Nucleus accumbens (tissue), 56 donors: ENCODE results near the gene DSCAML1.
A peak's percentile ranks its signal among the peaks of the same experiment; 100 is the strongest.

Experiments used
- DNase-seq, 56 donors: peaks; one replicate each; lab custom pipeline; 2025; lab: John Stamatoyannopoulos, UW

The DSCAML1 gene

GRCh38 chr11:117646411-117646810 is 150.6 kb downstream of the DSCAML1 start:
- DNase-seq: no peak

- DNase-seq: no peak
Measured at GRCh38 chr11:117644403-117645155, 152.4 kb downstream of the DSCAML1 start.

GRCh38 chr11:117643606-117644300 is 153.3 kb downstream of the DSCAML1 start:
- peak in 3 of 56 donors; percentile 23 to 51 (median 41) for DNase-seq

GRCh38 chr11:117642835-117643234 is 154.2 kb downstream of the DSCAML1 start:
- DNase-seq: no peak

- DNase-seq: no peak
Measured at GRCh38 chr11:117642396-117642795, 154.6 kb downstream of the DSCAML1 start.

GRCh38 chr11:117641008-117641915 is 155.8 kb downstream of the DSCAML1 start:
- peak in 54 of 56 donors; percentile 30 to 92 (median 83) for DNase-seq

GRCh38 chr11:117640041-117640440 is 157.0 kb downstream of the DSCAML1 start:
- peak in 5 of 56 donors; percentile 19 to 45 (median 27) for DNase-seq

- DNase-seq: no peak
Measured at GRCh38 chr11:117639601-117640000, 157.4 kb downstream of the DSCAML1 start.

GRCh38 chr11:117638911-117639543 is 158.0 kb downstream of the DSCAML1 start:
- no peak for DNase-seq

- peak in 8 of 56 donors; percentile 25 to 58 (median 46) for DNase-seq
Measured at GRCh38 chr11:117634756-117635603, 162.0 kb downstream of the DSCAML1 start.

- no peak for DNase-seq
Measured at GRCh38 chr11:117633976-117634755, 162.8 kb downstream of the DSCAML1 start.

GRCh38 chr11:117633186-117633754 is 163.7 kb downstream of the DSCAML1 start:
- no peak for DNase-seq

GRCh38 chr11:117632306-117632705 is 164.7 kb downstream of the DSCAML1 start:
- DNase-seq: no peak

GRCh38 chr11:117631336-117632140 is 165.5 kb downstream of the DSCAML1 start:
- peak in 1 of 56 donors; percentile 58 for DNase-seq

GRCh38 chr11:117629891-117630538 is 167.0 kb downstream of the DSCAML1 start:
- no peak for DNase-seq

GRCh38 chr11:117629146-117629545 is 167.9 kb downstream of the DSCAML1 start:
- DNase-seq: no peak

GRCh38 chr11:117627259-117627658 is 169.8 kb downstream of the DSCAML1 start:
- DNase-seq: peak in 40 of 56 donors; percentile 23 to 75 (median 54)
